ENCODE results near the gene SCYL1. TPM values are rescaled to one million over a fixed set of nuclear protein-coding genes. Genes with fewer than 3 reads are reported as not detected.
"Not testable (repeated sequence)": the region's sequence is repeated elsewhere in the genome, so short reads cannot be mapped to it uniquely, and the experiment has no call there.

Gene SCYL1
- total RNA-seq, 1 donor from 2014 or later: 91.1 TPM

DNA sequence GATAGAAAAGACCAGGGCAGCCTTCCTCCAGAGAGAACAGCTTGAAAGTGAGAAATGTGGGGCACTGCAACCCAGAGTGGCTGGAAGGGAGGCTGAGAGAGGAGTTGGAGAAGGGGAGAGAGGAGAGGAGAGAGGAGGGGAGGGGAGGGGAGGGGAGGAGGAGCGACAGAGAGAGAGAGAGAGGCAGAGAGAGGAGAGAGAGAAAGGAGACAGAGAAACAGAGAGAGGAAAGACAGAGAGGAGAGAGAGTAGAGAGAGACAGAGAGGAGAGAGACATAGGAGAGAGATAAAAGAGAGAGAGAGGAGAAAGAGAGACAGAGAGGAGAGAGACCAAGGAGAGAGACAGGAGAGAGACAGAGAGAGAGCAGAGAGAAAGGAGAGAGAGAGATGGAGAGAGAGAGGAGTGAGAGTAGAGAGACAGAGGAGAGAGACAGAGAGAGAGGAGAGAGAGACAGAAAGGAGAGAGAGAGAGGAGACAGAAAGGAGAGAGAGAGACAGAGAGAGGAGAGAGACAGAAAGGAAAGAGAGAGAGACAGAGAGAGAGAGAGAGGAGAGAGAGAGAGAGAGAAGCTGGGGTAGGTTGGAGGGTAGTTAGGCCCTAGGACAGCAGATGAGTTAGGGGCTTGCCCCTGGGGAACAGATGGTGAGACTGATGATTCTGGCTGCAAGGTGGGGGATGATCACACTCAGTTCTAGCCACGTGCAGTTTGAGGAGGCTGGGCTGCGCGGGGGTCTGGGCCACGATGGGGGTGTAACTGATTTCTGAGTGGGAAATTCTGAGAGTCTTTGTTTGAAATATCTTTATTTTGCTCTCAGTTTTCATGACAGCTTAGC, 8.5 kb upstream of the SCYL1 start:
- Mint-ChIP-seq H3K36me3 (no peaks in the 10 kb centered on the region), H3K9me3 (no peaks in the 10 kb centered on the region), H3K4me1 (no peaks in the 10 kb centered on the region), H3K27me3 (ENCODE audit: low read depth) (no peaks in the 10 kb centered on the region), H3K4me3 (no peak overlapping the region), H3K27ac (peak overlapping the region; percentile 10)
- TF ChIP-seq, protein P1, sequence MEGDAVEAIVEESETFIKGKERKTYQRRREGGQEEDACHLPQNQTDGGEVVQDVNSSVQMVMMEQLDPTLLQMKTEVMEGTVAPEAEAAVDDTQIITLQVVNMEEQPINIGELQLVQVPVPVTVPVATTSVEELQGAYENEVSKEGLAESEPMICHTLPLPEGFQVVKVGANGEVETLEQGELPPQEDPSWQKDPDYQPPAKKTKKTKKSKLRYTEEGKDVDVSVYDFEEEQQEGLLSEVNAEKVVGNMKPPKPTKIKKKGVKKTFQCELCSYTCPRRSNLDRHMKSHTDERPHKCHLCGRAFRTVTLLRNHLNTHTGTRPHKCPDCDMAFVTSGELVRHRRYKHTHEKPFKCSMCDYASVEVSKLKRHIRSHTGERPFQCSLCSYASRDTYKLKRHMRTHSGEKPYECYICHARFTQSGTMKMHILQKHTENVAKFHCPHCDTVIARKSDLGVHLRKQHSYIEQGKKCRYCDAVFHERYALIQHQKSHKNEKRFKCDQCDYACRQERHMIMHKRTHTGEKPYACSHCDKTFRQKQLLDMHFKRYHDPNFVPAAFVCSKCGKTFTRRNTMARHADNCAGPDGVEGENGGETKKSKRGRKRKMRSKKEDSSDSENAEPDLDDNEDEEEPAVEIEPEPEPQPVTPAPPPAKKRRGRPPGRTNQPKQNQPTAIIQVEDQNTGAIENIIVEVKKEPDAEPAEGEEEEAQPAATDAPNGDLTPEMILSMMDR (IDR thresholded peaks at IDR 0.05; ENCODE audit: unreplicated experiment): no peak
- DNase-seq (ENCODE audit: low spot score in 2 of 2, unreplicated experiment in 2 of 2): no peak

DNA sequence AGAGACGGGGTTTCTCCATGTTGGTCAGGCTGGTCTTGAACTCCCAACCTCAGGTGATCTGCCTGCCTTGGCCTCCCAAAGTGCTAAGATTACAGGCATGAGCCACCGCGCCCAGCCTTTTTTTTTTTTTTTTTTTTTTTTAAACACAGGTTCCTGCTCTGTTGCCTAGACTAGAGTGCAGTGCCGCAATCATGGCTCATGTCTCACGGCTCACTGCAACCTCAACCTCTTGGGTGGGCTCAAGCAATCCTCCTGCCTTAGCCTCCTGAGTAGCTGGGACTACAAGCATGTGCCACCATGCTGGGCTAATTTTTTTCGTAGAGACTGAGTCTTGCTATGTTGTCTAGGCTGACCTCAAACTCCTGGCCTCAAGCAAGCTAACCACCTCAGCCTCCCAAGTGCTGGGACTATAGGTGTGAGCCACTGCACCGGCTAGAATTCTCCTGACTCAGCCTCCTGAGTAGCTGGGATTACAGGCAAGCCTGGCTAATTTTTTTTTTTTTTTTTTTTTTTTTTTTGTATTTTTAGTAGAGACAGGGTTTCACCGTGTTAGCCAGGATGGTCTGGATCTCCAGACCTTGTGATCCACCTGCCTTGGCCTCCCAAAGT, 5.8 kb upstream of the SCYL1 start:
- not testable (repeated sequence) for DNase-seq (ENCODE audit: low spot score in 2 of 2, unreplicated experiment in 2 of 2); H3K36me3 Mint-ChIP-seq; H3K27ac Mint-ChIP-seq; H3K9me3 Mint-ChIP-seq; H3K4me3 Mint-ChIP-seq; H3K27me3 Mint-ChIP-seq (ENCODE audit: low read depth)
- H3K4me1 Mint-ChIP-seq: peaks cover 23% of the 10 kb centered on the region

DNA sequence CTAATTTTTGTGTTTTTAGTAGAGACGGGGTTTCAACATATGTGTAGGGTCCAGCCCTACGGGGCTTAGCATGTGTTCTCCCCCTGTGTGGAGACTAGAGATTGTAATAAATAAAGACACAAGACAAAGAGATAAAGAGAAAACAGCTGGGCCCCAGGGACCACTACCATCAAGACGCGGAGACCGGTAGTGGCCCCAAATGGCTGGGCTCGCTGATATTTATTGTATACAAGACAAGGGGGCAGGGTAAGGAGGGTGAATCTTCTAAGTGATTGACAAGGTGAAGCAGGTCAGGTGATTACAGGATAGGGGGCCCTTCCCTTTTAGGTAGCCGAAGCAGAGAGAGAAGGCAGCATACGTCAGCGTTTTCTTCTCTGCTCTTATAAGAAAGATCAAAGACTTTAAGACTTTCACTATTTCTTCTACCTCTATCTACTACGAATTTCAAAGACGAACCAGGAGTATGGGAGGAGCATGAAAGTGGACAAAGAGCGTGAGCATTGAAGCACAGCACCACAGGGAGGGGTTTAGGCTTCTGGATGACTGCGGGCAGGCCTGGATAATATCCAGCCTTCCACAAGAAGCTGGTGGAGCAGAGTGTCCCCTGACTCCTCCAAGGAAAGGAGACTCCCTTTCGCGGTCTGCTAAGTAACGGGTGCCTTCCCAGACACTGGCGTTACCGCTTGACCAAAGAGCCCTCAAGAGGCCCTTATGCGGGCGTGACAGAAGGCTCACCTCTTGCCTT, 2.9 kb upstream of the SCYL1 start:
- not testable (repeated sequence) for H3K27me3 Mint-ChIP-seq (ENCODE audit: low read depth); H3K9me3 Mint-ChIP-seq; DNase-seq (ENCODE audit: low spot score in 2 of 2, unreplicated experiment in 2 of 2); H3K36me3 Mint-ChIP-seq
- peak overlapping the region; percentile 32 for H3K4me3 Mint-ChIP-seq
- peak overlapping the region; percentile 80 for H3K27ac Mint-ChIP-seq
- peaks cover 33% of the 10 kb centered on the region for H3K4me1 Mint-ChIP-seq

DNA sequence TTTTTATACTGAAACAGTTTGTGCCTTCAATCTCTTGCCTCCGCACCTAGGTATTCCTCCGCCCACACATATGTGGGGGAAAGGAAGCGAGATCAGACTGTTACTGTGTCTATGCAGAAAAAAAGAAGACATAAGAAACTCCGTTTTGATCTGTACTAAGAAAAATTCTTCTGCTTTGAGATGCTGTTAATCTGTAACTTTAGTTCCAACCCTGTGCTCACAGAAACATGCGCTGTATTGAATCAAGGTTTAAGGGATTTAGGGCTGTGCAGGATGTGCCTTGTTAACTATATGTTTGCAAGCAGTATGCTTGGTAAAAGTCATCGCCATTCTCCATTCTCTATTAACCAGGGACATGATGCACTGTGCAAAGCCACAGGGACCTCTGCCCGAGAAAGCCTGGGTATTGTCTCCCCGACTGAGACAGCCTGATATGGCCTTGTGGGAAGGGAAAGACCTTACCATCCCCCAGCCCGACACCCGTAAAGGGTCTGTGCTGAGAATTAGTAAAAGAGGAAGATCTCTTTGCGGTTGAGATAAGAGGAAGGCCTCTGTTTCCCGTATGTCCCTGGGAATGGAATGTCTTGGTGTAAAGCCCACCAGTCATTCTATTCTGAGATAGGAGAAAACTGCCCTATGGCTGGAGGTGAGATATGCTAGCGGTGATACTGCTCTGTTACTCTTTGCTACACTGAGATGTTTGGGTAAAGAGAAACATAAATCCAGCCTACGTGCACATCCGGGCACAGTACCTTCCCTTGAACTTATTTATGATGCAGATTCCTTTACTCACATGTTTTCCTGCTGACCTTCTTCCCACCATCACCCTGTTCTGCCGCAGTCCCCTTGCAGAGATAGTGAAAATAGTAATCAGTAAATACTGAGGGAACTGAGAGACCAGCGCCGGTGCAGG, 1.9 kb upstream of the SCYL1 start:
- H3K36me3 Mint-ChIP-seq; DNase-seq (ENCODE audit: low spot score in 2 of 2, unreplicated experiment in 2 of 2); H3K9me3 Mint-ChIP-seq; H3K27me3 Mint-ChIP-seq (ENCODE audit: low read depth): not testable (repeated sequence)
- Mint-ChIP-seq H3K4me3 (peak overlapping the region; percentile 26), H3K27ac (peak overlapping the region; percentile 81), H3K4me1 (peaks cover 35% of the 10 kb centered on the region)

DNA sequence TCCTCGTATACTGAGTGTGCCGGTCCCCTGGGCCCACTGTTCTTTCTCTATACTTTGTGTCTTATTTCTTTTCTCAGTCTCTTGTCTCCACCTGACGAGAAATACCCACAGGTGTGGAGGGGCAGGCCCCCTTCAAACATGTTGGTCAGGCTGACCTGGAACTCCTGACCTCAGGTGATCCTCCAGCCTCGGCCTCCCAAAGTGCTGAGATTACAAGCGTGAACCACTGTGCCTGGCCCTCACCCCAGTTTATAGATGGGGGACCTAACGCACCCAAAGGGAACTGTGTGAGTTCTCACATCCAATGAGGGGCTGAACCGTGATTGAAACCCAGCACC, 1.3 kb upstream of the SCYL1 start:
- H3K4me1 Mint-ChIP-seq: peaks cover 35% of the 10 kb centered on the region
- not testable (repeated sequence) for H3K27me3 Mint-ChIP-seq (ENCODE audit: low read depth); H3K36me3 Mint-ChIP-seq; DNase-seq (ENCODE audit: low spot score in 2 of 2, unreplicated experiment in 2 of 2); H3K9me3 Mint-ChIP-seq
- peak overlapping the region; percentile 26 for H3K4me3 Mint-ChIP-seq
- H3K27ac Mint-ChIP-seq: peak overlapping the region; percentile 92

DNA sequence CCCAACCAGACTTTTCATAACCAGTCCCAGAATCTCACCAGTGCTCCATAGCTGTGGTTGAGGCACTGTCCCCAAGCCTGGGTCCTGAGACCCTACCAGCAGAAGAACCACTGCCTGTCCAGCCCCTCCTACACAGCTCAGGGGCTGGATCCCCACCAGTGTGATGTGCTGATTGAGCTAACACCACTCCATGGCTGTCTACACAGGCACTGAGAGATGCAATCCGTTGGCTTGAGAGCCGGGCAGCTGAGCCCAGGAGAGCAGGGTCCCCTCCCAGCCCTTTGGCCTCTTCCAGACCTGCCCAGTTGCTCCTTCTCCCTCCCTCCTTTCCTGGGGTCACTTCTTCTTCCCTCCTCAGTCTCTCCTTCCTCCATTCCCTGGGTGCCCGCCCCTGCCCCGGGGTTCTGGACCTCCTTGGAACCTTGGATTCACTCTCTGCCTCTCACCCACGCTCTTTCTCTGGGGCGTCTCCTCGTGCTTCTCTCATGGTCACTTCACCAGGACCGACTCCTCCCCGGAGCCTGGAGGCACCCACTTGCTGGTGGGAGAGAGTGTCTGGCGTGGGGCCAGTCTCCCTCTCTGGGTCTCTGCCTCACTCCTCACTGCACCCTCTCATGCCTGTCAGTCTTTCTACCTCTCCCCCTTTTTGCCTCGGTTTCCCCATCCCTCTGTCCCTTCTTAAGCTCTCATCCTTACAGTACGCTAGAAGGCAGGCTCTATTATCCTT, 706 bp upstream of the SCYL1 start:
- Mint-ChIP-seq H3K27ac (peak overlapping the region; percentile 92), H3K9me3 (no peaks in the 10 kb centered on the region), H3K4me1 (peaks cover 35% of the 10 kb centered on the region), H3K4me3 (peak overlapping the region; percentile 62), H3K27me3 (ENCODE audit: low read depth) (no peaks in the 10 kb centered on the region), H3K36me3 (peaks cover 11% of the 10 kb centered on the region)
- DNase-seq (ENCODE audit: low spot score in 2 of 2, unreplicated experiment in 2 of 2): peak in 1 of 2 experiments; percentile 66
- TF ChIP-seq, protein P1 (IDR thresholded peaks at IDR 0.05; ENCODE audit: unreplicated experiment): no peak
